Erythroblast (primary cell): Measurements from ENCODE around the gene GPR107.

Experiments used
- GATA1 ChIP-seq: IDR thresholded peaks from 2 replicates; pipeline ENCODE4 v1.6.1; 2011; ENCODE audit warnings: low read depth, mild to moderate bottlenecking, control low read depth, low read length, moderate library complexity
- POLR2A ChIP-seq: IDR thresholded peaks from 2 replicates; pipeline ENCODE4 v1.6.1; 2011; ENCODE audit warnings: mild to moderate bottlenecking, low read length

GRCh38 chr9:130176760-130177159 is 123.1 kb downstream of the GPR107 start:
- TF ChIP-seq POLR2A (no peak), GATA1 (no peak)
